Tibial artery (tissue), 4 donors: ENCODE measurements around the gene NSUN2.

Source experiments
- DNase-seq, 2 donors: peaks; one replicate each; pipeline ENCODE4 v3.0.0-alpha.2; 2019
- H3K27ac ChIP-seq, 2 donors: fragments of 200-600 bp; sonication (generic) in 1 of 2; 1 replicate in 1 of 2; 2 replicates in 1 of 2; pipeline ENCODE4 v1.5.1; 2018 to 2019; ENCODE audit warnings: mild to moderate bottlenecking in 1 of 2
- H3K27me3 ChIP-seq, 2 donors: fragments of 200-600 bp; sonication (generic) in 1 of 2; one replicate each; pipeline versions ENCODE4 v1.5.1 to v1.6.0; 2016 to 2019
- H3K36me3 ChIP-seq, 3 donors: fragments of 200-600 bp; sonication (generic) in 2 of 3; one replicate each; pipeline ENCODE4 v1.5.1; 2016 to 2019; ENCODE audit warnings: mild to moderate bottlenecking in 2 of 3
- H3K4me1 ChIP-seq, 4 donors: fragments of 200-600 bp; sonication (generic) in 2 of 4; 1 replicate in 3 of 4; 2 replicates in 1 of 4; pipeline ENCODE4 v1.5.1; 2016 to 2019
- H3K4me3 ChIP-seq, 2 donors: fragments of 200-600 bp; sonication (generic) in 1 of 2; 1 replicate in 1 of 2; 2 replicates in 1 of 2; pipeline ENCODE4 v1.5.1; 2018 to 2019; ENCODE audit warnings: mild to moderate bottlenecking in 2 of 2
- H3K9me3 ChIP-seq, 3 donors: fragments of 200-600 bp; sonication (generic) in 1 of 3; one replicate each; pipeline ENCODE4 v1.5.1; 2016 to 2019
- intact Hi-C: fragments of 100-400 bp; cut with DNase I; formaldehyde crosslinking; loops from one replicate; pipeline ENCODE4 v1.15.0; 2023; ENCODE audit warnings: low total_unique reads
- TF ChIP-seq, protein P1 (sequence below), 2 experiments: fragments of 200-600 bp in 1 of 2; fragments of 450-650 bp in 1 of 2; IDR thresholded peaks; one replicate each; pipeline ENCODE4 v1.5.1; 2017 to 2019; ENCODE audit warnings: antibody characterized with exemption in 2 of 2, mild to moderate bottlenecking in 1 of 2, moderate library complexity in 1 of 2

The NSUN2 gene

DNA sequence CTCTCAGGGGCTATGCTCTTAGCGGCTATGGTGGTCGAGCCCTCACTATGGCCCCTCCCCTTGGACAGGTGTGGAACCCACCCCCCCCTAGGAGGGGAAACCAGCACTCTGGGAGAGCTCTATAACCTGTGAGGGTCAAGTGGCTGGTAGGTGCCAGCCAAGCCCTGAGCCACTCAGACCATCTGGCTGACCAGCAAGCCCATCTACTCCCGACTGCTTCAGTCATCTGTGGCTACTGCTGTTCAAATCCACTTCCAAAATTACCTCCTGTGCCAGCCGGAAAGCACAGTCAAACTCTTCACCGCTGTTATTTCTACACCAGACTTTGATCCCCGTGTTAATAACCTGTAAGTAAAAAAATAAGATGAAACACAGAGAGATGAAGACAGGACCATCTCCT lies 28.5 kb downstream of the NSUN2 start:
- H3K27ac ChIP-seq = no peak overlapping the region
- no peak for DNase-seq
- H3K4me1 ChIP-seq = no peaks in the 10 kb centered on the region
- no peaks in the 10 kb centered on the region for H3K9me3 ChIP-seq
- H3K27me3 ChIP-seq = no peaks in the 10 kb centered on the region
- H3K4me3 ChIP-seq = no peak overlapping the region
- intact Hi-C loops = no loop called here
- peaks cover 84 to 99% (median 98%) of the 10 kb centered on the region in 3 donors for H3K36me3 ChIP-seq
- TF ChIP-seq, protein P1, sequence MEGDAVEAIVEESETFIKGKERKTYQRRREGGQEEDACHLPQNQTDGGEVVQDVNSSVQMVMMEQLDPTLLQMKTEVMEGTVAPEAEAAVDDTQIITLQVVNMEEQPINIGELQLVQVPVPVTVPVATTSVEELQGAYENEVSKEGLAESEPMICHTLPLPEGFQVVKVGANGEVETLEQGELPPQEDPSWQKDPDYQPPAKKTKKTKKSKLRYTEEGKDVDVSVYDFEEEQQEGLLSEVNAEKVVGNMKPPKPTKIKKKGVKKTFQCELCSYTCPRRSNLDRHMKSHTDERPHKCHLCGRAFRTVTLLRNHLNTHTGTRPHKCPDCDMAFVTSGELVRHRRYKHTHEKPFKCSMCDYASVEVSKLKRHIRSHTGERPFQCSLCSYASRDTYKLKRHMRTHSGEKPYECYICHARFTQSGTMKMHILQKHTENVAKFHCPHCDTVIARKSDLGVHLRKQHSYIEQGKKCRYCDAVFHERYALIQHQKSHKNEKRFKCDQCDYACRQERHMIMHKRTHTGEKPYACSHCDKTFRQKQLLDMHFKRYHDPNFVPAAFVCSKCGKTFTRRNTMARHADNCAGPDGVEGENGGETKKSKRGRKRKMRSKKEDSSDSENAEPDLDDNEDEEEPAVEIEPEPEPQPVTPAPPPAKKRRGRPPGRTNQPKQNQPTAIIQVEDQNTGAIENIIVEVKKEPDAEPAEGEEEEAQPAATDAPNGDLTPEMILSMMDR (IDR thresholded peaks at IDR 0.05) = no peak

DNA sequence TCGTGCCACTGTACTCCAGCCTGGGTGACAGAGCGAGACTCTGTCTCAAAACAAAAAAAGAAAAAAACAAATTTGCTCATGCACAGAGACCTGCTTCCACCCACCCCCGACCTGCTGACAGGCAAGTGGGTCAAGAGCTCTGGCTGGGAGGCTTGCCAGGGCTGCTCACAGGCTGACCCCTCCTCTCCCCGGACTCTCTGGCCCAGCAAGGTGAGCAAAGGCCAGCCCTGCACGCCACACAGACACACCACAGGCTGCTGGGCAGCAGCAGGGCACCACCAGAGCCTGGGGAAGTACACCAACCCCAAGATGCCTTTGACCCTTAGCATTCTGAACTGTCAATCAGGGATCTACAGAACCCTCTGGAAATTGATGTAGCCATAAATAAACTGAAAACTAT lies 29.2 kb downstream of the NSUN2 start:
- TF ChIP-seq, protein P1 (IDR thresholded peaks at IDR 0.05) = no peak
- H3K4me3 ChIP-seq = no peak overlapping the region
- DNase-seq = no peak
- no peaks in the 10 kb centered on the region for H3K9me3 ChIP-seq
- H3K27me3 ChIP-seq = no peaks in the 10 kb centered on the region
- H3K27ac ChIP-seq = no peak overlapping the region
- intact Hi-C loops = no loop called here
- H3K4me1 ChIP-seq = peaks cover 0 to 2% (median under 1%) of the 10 kb centered on the region in 4 donors
- peaks cover 77 to 98% (median 97%) of the 10 kb centered on the region in 3 donors for H3K36me3 ChIP-seq

DNA sequence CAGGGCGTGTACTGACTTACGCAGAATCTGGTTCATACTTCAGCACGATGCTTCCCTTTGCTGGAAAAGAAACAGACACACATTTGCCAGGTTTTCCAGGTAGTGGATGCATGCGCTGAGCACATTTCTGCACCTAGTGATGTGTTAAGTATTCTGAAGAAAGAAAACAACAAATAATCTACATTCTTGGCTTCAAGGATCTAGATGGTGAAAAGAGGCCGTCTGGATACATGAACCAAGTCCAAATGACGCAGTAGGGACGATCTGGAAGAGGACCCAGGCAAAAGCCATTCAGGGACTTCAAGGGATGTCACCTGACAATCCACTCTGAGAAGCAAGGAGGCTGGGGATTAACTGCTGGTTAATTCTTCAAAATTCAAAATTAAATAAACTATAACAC lies 30.4 kb downstream of the NSUN2 start:
- H3K36me3 ChIP-seq = peaks cover 66 to 94% (median 89%) of the 10 kb centered on the region in 3 donors
- H3K27me3 ChIP-seq = no peaks in the 10 kb centered on the region
- DNase-seq = no peak
- no peak overlapping the region for H3K27ac ChIP-seq
- TF ChIP-seq, protein P1 (IDR thresholded peaks at IDR 0.05) = no peak
- no peak overlapping the region for H3K4me3 ChIP-seq
- no peaks in the 10 kb centered on the region for H3K9me3 ChIP-seq
- intact Hi-C loops = no loop called here
- peaks cover 0 to 13% (median 8%) of the 10 kb centered on the region in 4 donors for H3K4me1 ChIP-seq

- no peak overlapping the region for H3K4me3 ChIP-seq
Measured at GRCh38 chr5:6601816-6602215, 31.0 kb downstream of the NSUN2 start.

DNA sequence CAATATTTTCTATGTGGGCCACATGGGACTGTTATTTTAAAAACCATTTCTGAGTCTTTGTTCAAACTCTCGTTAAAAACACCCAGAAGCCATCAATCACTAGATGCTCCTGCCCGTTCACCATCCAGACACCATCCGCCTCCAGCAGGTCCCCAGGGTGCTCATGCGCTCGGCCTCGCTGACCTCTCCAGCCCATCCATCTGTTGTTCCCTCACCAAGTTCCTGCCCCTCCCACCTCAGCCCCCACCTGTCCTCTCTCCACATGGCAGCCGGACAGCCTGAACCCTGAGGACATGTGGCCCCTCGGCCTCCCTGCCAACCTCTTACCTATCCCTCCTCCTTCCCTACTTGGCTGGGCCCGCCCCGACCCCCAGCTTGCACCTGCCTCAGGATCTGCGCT lies 31.6 kb downstream of the NSUN2 start:
- no peaks in the 10 kb centered on the region for H3K27me3 ChIP-seq
- TF ChIP-seq, protein P1 (IDR thresholded peaks at IDR 0.05) = no peak
- H3K4me1 ChIP-seq = peaks cover 0 to 14% (median 8%) of the 10 kb centered on the region in 4 donors
- peaks cover 54 to 95% (median 84%) of the 10 kb centered on the region in 3 donors for H3K36me3 ChIP-seq
- no peaks in the 10 kb centered on the region for H3K9me3 ChIP-seq
- no peak overlapping the region for H3K27ac ChIP-seq
- no peak for DNase-seq
- H3K4me3 ChIP-seq = no peak overlapping the region
- intact Hi-C loops = no loop called here

More at GRCh38 chr5:6601816-6602215, 31.0 kb downstream of the NSUN2 start:
- Histone ChIP-seq H3K4me1 (peaks cover 0 to 14% (median 8%) of the 10 kb centered on the region in 4 donors), H3K27me3 (no peaks in the 10 kb centered on the region), H3K9me3 (no peaks in the 10 kb centered on the region), H3K36me3 (peaks cover 60 to 95% (median 84%) of the 10 kb centered on the region in 3 donors), H3K27ac (no peak overlapping the region)
- no peak for DNase-seq
- TF ChIP-seq, protein P1 (IDR thresholded peaks at IDR 0.05) = no peak
- intact Hi-C loops = no loop called here

GRCh38 chr5:6599739-6600138 lies 33.1 kb downstream of the NSUN2 start:
- DNase-seq = no peak
- H3K4me3 ChIP-seq = no peak overlapping the region
- no peaks in the 10 kb centered on the region for H3K27me3 ChIP-seq
- no peaks in the 10 kb centered on the region for H3K9me3 ChIP-seq
- TF ChIP-seq, protein P1 (IDR thresholded peaks at IDR 0.05) = no peak
- intact Hi-C loops = no loop called here
- peaks cover 40 to 91% (median 77%) of the 10 kb centered on the region in 3 donors for H3K36me3 ChIP-seq
- no peak overlapping the region for H3K27ac ChIP-seq
- peaks cover 0 to 14% (median 8%) of the 10 kb centered on the region in 4 donors for H3K4me1 ChIP-seq
